Peyer's patch (tissue), 4 donors: ENCODE results near the gene TMEM117. TPM values are rescaled to one million over a fixed set of nuclear protein-coding genes. Genes with fewer than 3 reads are reported as not detected.
"Not testable (repeated sequence)": the region's sequence is repeated elsewhere in the genome, so short reads cannot be mapped to it uniquely, and the experiment has no call there.

Experiments
- DNase-seq, 3 donors: peaks; one replicate each; pipeline ENCODE4 v3.0.0-alpha.2; 2017 to 2019
- H3K27ac ChIP-seq, 4 donors: fragments of 200-600 bp; sonication (generic); one replicate each; pipeline ENCODE4 v1.5.1; 2016 to 2019
- H3K27me3 ChIP-seq, 2 donors: fragments of 200-600 bp; sonication (generic); one replicate each; pipeline ENCODE4 v1.5.1; 2019
- H3K36me3 ChIP-seq, 3 donors: fragments of 200-600 bp; sonication (generic); one replicate each; pipeline ENCODE4 v1.5.1; 2016 to 2019
- H3K4me1 ChIP-seq, 4 donors: fragments of 200-600 bp; sonication (generic); one replicate each; pipeline ENCODE4 v1.5.1; 2016 to 2019
- H3K4me3 ChIP-seq, 4 donors: fragments of 200-600 bp; sonication (generic); 1 replicate in 3 of 4; 2 replicates in 1 of 4; pipeline ENCODE4 v1.5.1; 2016 to 2019; ENCODE audit warnings: mild to moderate bottlenecking in 1 of 4
- H3K9me3 ChIP-seq, 4 donors: fragments of 200-600 bp; sonication (generic); one replicate each; pipeline ENCODE4 v1.5.1; 2016 to 2019; ENCODE audit warnings: mild to moderate bottlenecking in 1 of 4
- CTCF ChIP-seq, 6 experiments: fragments of 450-650 bp in 4 of 6; fragments of 200-600 bp in 2 of 6; sonication (generic) in 1 of 6; IDR thresholded peaks; one replicate each; pipeline ENCODE4 v1.5.1; 2017 to 2019; ENCODE audit warnings: antibody characterized with exemption in 6 of 6, mild to moderate bottlenecking in 3 of 6, moderate library complexity in 1 of 6
- POLR2A ChIP-seq, 2 donors: fragments of 450-650 bp; IDR thresholded peaks; one replicate each; pipeline ENCODE4 v1.5.1; 2017; ENCODE audit warnings: antibody characterized with exemption in 2 of 2, mild to moderate bottlenecking in 2 of 2, moderate library complexity in 2 of 2
- total RNA-seq, 4 donors: library from RNA; depleted of rRNA; stranded (reverse); fragments of >200 nt; gene quantifications; one replicate each; pipeline ENCODE4 v1.1.0, GENCODE V29; 2016

TMEM117 gene
- total RNA-seq, 4 donors from 2014 or later, result 10.7 to 60.1 (median 51.9) TPM

GRCh38 chr12:44029194-44029593 lies 193.3 kb downstream of the TMEM117 start:
- H3K4me3 ChIP-seq, result no peak overlapping the region
- H3K9me3 ChIP-seq, result no peaks in the 10 kb centered on the region
- DNase-seq, result no peak
- TF ChIP-seq CTCF (IDR thresholded peaks at IDR 0.05) (no peak), POLR2A (IDR thresholded peaks at IDR 0.05) (no peak)
- no peaks in the 10 kb centered on the region for H3K27me3 ChIP-seq
- no peaks in the 10 kb centered on the region for H3K36me3 ChIP-seq
- H3K27ac ChIP-seq, result no peak overlapping the region
- H3K4me1 ChIP-seq, result no peaks in the 10 kb centered on the region

DNA sequence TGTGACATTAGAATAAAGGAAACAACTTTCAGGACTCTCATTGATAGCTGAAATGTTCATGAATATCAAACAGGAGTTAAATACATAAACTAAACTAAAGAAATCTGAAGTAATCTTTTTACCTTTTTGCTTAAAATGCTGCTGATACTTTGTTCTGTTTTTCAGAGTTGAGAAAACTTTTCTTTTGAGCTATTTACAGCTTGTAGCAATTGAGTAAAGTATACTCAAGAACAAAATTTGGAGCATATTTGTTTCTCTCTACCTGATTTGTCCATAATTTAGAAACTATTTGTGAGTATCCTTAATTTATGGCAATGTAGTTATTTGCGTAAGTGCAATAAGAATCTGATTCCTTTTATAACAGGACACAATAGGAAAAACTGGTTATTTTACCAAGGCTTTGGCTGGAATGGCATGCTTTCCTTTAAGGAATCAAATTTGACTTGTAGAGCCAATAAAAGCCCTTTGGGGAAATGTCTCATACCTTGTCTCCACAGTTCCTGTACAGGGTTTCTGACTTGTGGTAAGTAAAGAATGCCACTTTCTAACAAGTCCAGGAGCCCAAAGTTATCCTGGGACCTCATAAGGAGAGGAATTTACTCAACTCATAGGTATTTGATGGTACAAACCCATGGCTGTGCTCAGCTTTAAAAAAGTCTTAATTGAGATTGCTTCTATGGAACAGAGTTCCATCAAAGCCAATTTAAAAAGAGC lies 195.7 kb downstream of the TMEM117 start:
- Histone ChIP-seq H3K9me3 (no peaks in the 10 kb centered on the region), H3K27me3 (no peaks in the 10 kb centered on the region), H3K4me1 (no peaks in the 10 kb centered on the region), H3K4me3 (no peak overlapping the region), H3K27ac (no peak overlapping the region), H3K36me3 (no peaks in the 10 kb centered on the region)
- no peak for DNase-seq
- TF ChIP-seq POLR2A (IDR thresholded peaks at IDR 0.05) (no peak), CTCF (IDR thresholded peaks at IDR 0.05) (no peak)

DNA sequence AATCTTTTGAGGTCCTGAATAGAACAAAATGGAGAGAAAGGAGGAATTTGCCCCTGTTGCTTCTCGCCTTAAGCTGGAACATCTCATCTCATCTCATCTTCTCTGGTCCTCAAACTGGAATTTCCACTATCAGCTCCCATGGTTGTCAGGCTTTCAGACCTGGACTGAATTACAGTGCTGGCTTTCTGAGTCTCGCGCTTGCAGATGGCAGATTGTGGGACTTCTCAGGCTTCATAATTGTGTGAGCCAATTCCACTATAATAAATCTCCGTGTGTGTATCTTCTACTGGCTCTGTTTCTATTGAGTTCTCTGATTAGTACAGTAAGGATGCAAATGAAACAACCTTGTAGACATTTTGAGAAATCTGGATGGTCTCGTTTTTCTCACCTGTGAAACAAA lies 199.0 kb downstream of the TMEM117 start:
- no peak overlapping the region for H3K4me3 ChIP-seq
- H3K27me3 ChIP-seq, result no peaks in the 10 kb centered on the region
- H3K9me3 ChIP-seq, result no peaks in the 10 kb centered on the region
- no peak overlapping the region for H3K27ac ChIP-seq
- no peak for DNase-seq
- no peaks in the 10 kb centered on the region for H3K36me3 ChIP-seq
- no peaks in the 10 kb centered on the region for H3K4me1 ChIP-seq
- no peak for TF ChIP-seq POLR2A (IDR thresholded peaks at IDR 0.05)
- TF ChIP-seq CTCF (IDR thresholded peaks at IDR 0.05), result no peak

GRCh38 chr12:44036875-44037443 lies 201.1 kb downstream of the TMEM117 start:
- H3K27ac ChIP-seq, result no peak overlapping the region
- H3K36me3 ChIP-seq, result no peaks in the 10 kb centered on the region
- DNase-seq, result no peak
- no peak for TF ChIP-seq POLR2A (IDR thresholded peaks at IDR 0.05)
- TF ChIP-seq CTCF (IDR thresholded peaks at IDR 0.05), result no peak
- no peaks in the 10 kb centered on the region for H3K27me3 ChIP-seq
- H3K9me3 ChIP-seq, result no peaks in the 10 kb centered on the region
- no peaks in the 10 kb centered on the region for H3K4me1 ChIP-seq
- H3K4me3 ChIP-seq, result no peak overlapping the region

GRCh38 chr12:44038411-44038810 lies 202.5 kb downstream of the TMEM117 start:
- Histone ChIP-seq H3K4me1 (no peaks in the 10 kb centered on the region), H3K4me3 (no peak overlapping the region), H3K36me3 (no peaks in the 10 kb centered on the region), H3K9me3 (no peaks in the 10 kb centered on the region), H3K27ac (no peak overlapping the region), H3K27me3 (no peaks in the 10 kb centered on the region)
- TF ChIP-seq POLR2A (IDR thresholded peaks at IDR 0.05), result no peak
- no peak for TF ChIP-seq CTCF (IDR thresholded peaks at IDR 0.05)
- DNase-seq, result no peak

DNA sequence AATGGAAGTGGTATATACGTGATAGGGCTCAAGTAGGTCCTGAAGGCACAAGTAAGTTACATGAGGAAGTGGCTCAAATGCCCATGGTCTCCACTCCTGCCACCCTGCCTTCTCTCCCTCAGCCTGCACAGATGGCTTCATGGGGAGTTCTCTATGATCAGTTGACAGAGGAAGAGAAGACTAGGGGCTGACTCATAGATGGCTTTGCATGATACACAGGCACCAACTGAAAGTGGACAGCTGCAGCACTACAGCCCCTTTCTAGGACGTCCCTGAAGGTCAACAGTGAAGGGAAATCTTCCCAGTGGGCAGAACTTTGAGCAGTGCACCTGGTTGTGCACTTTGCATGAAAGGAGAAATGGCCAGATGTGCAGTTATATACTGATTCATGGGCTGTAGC lies 208.6 kb downstream of the TMEM117 start:
- not testable (repeated sequence) for H3K27ac ChIP-seq, DNase-seq, H3K27me3 ChIP-seq, H3K36me3 ChIP-seq, H3K4me1 ChIP-seq, H3K4me3 ChIP-seq, H3K9me3 ChIP-seq
